Stimulated activated CD8-positive, alpha-beta memory T cell treated with anti-CD3 and anti-CD28 coated beads, Interleukin-15, amount 100 ng/mL, for 48 hours (primary cell): ENCODE results near the gene FKBP4.
"Not testable (repeated sequence)": the region's sequence is repeated elsewhere in the genome, so short reads cannot be mapped to it uniquely, and the experiment has no call there.

Experiments used
- DNase-seq, 2 donors: peaks; one replicate each; pipeline ENCODE4 v3.0.0-alpha.2; 2020; ENCODE audit warnings: low read depth in 2 of 2

FKBP4 gene

GRCh38 chr12:2794736-2795289 lies at the start of gene FKBP4:
Gene FKBP4, plus strand, starts transcription at chr12:2794970. Its CDS starts 170 bp downstream, at chr12:2795140.
- DNase-seq: peak; percentile 84

- DNase-seq: no peak
These were observed 49.1 kb upstream of the FKBP4 start for GRCh38 chr12:2745655-2746054.

- no peak for DNase-seq
These were observed 45.2 kb upstream of the FKBP4 start for GRCh38 chr12:2749580-2749979.

DNA sequence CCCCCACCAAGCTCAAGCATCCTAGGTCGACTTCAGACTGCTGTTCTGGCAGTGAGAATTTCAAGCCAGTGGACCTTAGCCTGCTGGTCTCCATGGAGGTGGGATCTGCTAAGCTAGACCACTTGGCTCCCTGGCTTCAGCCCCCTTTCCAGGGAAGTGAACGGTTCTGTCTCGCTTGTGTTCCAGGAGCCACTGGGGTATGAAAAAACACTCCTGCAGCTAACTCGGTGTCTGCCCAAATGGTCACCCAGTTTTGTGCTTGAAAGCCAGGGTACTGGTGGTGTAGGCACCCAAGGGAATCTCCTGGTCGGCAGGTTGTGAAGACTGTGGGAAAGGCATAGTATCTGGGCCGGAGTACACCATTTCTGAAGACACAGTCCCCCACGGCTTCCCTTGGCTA lies 44.6 kb upstream of the FKBP4 start:
- DNase-seq: no peak

DNA sequence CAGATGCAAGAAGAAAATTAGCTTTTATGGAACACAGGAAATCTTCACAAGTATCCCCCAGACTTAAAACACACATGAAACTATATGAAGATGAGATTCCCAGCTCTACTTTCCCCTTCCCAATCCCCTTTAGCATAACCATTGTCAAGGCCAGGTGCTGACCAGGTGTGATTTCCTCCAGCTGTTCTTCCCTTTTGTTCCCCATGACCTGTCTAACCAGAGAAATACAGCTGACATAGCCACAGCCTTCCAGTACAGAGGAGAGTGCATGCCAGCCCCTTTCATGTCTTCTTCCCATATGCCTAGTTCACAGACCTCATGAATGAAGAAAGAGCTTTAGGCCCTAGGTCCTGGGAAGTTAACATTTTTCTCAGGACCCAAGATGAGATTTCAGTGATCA lies 43.5 kb upstream of the FKBP4 start:
- DNase-seq: no peak

- DNase-seq: no peak
These were observed 43.1 kb upstream of the FKBP4 start for GRCh38 chr12:2751686-2752085.

DNA sequence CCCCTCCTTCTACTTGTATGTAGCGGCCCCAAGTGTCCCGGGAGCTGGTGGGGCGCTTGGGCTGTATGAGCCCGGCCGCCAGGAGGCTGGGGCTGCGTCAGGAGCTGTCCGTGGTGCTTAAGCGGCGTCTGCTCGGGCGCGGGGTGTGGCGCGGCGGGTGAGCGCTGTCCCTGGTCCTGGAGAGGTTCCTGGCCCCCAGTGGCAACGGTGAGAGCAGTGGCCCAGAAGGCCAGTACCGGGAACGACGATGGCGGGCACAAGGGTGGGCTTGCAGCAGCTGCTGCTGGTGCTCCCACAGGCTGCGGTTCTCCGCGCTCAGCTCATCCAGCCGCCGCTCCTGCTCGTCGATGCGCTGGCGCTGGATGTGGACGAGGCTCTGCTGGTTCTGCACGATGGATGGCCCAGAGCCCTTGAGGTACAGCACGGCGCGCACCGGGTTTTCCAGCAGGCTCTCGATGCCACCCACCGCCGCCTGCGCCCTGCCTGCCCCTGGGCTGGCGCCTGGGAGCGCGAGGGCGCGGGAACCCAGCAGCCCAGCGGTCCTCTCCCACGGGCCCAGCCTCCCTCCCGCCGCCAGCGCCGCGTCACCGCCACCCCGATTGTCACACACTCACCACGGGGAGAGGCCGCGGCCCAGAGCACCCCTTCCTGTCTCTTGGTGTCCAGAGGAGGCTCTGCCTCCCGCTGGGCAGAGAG lies 41.9 kb upstream of the FKBP4 start:
- DNase-seq: peak; percentile 37 to 49

DNA sequence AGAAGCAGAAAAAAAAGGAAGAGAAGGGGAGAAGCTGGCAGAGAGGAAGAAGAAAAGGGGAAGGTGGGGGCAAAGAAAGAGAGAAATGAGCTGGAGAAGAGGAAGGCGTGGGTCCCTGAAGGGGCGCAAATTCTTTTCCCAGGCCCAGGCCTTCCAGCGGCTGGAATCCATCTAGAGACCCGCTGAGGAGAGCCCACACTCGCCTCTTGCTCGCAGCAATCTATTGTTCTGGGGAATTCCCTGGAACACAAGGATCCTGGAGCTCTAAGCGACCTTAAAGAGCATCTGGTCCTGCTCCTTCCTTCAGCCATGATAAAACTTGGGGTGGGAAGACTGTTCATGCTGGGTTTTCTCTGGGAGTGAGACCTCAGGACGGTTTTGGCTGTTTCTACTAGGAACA lies 41.2 kb upstream of the FKBP4 start:
- no peak for DNase-seq

GRCh38 chr12:2754208-2754607 lies 40.6 kb upstream of the FKBP4 start:
- no peak for DNase-seq

DNA sequence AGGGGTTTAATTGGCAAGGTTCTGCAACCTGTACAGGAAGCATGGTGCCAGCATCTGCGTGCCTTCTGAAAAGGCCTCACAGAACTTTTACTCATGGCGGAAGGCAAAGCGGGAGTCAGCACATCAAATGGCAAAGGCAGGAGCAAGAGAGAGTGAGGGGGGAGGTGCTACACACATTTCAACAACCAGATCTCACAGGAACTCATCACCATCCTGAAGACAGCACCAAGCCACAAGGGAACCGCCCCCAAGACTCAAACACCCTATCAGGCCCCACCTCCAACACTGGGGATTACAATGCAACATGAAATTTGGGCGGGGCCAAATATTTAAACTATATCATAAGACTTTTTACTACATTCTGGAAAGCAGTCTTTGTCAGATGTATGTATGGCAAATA lies 38.0 kb upstream of the FKBP4 start:
- DNase-seq: no peak

DNA sequence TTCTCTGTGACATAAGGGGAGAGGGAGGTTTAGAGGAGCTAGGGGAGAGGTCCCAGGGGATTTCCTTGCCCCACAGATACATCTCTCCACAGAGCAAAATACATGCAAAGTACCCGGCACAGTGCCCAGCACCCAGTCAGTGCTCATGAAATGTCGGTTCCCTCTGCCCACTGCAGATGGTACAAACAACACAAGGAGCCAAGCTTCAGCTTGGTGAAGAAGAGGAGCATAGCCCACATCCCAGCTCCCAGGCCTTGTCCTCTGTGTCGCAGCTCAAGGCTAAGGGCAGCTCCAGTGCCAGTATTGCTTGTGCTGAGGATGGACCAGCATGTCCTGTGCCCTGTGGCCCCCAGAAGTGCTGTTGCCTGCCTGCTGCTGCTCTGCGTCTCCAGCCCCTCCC lies 35.0 kb upstream of the FKBP4 start:
- DNase-seq: no peak

GRCh38 chr12:2764398-2764797 lies 30.4 kb upstream of the FKBP4 start:
- DNase-seq: no peak

DNA sequence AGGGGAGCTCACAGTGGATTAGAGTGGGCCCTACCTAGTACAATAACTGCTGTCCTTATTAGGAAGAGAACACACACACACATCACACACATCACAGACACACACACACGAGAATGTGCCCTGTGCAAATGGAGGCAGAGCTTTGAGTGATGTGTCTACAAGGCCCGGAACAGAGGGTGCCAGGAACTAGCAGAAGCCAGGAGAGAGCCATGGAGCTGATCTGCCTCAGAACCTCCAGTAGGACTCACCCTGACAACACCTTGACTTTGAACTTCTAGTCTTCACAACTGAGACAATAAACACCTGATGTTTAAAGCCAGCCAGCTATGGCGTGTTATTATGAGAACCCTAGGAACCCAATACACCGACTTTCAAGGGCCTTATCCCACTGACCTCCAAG lies 29.7 kb upstream of the FKBP4 start:
- DNase-seq: no peak

DNA sequence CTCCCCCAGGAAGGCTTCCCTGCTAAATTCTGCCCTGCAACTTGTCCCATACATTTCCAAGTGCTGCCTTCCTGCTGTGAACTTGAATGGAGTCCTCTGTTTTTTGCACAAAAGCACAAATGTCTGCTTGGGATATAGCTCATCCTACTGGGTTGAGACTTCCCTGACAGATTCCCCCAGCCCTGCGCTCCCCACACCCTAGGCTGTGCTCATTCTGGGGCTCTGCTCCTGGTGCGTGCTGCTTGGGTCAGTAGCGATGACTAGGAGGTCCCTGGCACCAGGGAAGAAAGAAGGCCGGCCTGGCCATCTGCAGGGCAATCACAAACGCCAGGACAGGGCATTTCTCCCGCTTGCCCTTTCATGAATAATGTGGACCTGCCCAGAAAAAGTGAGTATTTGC lies 29.2 kb upstream of the FKBP4 start:
- no peak for DNase-seq

DNA sequence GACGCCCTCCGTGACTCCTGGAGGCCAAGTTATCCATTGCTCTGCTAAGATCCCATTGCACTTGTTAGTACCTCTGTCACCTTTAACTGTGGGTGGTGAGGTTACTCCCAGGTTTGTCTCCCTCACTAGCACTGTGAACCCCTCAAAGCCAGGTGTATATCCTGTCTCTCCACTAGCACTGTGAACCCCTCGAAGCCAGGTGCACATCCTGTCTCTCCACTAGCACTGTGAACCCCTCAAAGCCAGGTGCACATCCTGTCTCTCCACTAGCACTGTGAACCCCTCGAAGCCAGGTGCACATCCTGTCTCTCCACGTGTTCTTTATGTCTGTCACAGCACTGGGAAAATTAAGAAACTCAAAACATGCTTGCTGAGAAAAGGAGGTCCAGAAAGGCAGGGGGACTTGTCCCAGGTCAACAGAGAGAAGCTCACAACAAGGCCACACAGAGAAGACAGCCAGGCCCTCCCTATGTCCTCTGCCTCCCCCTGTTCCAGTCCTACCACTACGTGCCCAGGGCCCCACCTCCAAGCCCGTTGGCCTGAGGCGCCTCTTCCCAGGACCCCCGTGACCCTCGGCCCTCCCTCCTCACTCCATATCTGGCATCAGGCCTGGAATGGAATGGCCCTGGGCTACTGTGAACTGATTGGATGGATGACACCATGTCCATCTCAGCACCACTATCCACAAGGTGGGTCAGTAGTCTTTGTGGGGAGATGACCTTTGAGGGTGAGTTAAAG lies 26.4 kb upstream of the FKBP4 start:
- no peak for DNase-seq

DNA sequence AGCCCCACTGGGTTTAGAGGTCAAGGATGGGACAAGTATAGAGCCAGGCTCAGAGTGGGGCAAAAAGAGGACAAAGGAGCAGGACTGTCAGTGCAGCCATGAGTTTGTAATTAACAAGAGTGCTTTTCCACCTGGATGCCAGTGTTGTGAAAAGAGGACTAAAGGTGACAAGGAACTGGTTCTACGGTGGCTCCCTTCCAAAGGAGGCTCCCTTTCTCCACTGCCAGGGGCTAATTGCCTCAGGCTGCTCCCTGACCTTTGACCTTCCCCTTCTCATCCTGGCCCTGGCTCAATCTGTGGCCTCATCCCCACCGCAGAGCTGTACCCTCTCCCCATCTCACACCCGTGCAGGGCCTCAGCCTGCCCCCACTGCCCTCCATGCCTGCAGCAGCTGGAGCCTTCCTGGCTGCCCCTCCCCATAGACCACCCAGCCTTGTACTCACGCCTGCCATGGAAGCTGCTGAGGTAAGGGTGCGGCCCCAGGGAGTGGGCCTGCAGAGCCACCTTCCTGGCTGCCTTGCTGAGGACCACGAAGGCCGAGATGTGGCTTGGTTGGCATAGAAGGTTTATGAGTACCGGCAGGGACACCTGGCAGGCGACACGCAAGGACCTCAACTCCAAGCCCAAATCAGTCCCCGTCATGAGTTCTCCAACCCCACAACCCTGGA lies 24.8 kb upstream of the FKBP4 start:
- DNase-seq: no peak

- DNase-seq: not testable (repeated sequence)
These were observed 24.2 kb upstream of the FKBP4 start for GRCh38 chr12:2770544-2770943.

DNA sequence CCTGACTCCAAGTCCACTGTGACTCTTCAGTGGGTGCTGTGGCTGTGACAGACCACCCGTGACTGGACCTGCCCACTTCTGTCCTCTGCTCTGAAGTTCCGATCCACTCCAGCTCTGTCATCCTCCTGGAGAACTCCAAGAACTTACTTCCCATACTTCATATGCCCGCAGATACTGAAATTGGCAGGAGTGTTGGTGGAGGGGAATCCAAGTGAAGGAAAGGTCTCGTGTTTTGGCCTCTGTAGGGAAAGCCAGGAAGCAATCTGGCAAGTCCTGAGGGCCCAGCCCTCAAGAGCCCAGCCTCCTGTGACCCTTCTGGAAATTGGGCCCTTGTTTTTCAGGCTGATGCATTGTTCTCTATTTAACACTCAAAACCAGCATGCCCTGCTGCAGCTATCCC lies 22.4 kb upstream of the FKBP4 start:
- no peak for DNase-seq

GRCh38 chr12:2773199-2773875 lies 21.4 kb upstream of the FKBP4 start:
- no peak for DNase-seq

GRCh38 chr12:2775431-2775830 lies 19.3 kb upstream of the FKBP4 start:
- DNase-seq: no peak

GRCh38 chr12:2776129-2776806 lies 18.5 kb upstream of the FKBP4 start:
- DNase-seq: no peak

DNA sequence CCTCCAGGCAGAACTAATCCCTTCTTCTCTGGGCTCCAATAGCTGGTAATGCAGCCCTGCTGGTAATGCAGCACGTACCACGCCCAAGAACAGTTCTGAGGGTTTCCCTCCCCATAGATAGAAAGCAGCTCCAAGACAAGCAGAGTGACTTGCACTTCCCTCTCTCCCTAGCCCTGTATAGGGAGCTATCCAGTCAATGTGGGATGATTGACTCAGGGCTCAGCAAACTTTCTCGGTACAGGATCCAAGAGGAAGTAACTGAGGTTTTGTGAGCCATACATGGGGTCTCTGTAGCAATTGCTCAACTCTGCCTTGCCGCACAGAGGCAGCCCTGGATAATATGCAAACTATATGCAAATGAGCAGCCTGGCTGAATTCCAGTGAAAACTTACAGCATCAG lies 15.5 kb upstream of the FKBP4 start:
- no peak for DNase-seq
